Testis (tissue), 2 donors: ENCODE data around the gene ZNF205.

Experiments used
- CTCF ChIP-seq, 3 experiments: fragments of 450-650 bp in 2 of 3; fragments of 200-600 bp in 1 of 3; sonication (generic) in 1 of 3; IDR thresholded peaks; one replicate each; pipeline ENCODE4 v1.5.1; 2016 to 2019; ENCODE audit warnings: antibody characterized with exemption in 3 of 3, mild to moderate bottlenecking in 2 of 3, moderate library complexity in 1 of 3
- POLR2A ChIP-seq: fragments of 450-650 bp; IDR thresholded peaks from one replicate; pipeline ENCODE4 v1.6.1; 2017; ENCODE audit warnings: antibody characterized with exemption, mild to moderate bottlenecking, moderate library complexity

- TF ChIP-seq CTCF (IDR thresholded peaks at IDR 0.05) = no peak
- TF ChIP-seq POLR2A = no peak
These were observed 54.1 kb downstream of the ZNF205 start for GRCh38 chr16:3166505-3166886.
